ENCODE measurements around the gene PDE11A. TPM values are rescaled to one million over a fixed set of nuclear protein-coding genes. Genes with fewer than 3 reads are reported as not detected.

Gene PDE11A
- total RNA-seq, 1 experiment from 2014 or later: 0.13 TPM

GRCh38 chr2:177612659-177613058 lies 459.9 kb downstream of the PDE11A start:
- H2BK20ac ChIP-seq (ENCODE audit: low read depth, low read length, poor library complexity, severe bottlenecking): no peak overlapping the region
- H4K5ac ChIP-seq (ENCODE audit: insufficient read length, low read depth, low read length): no peak overlapping the region
- DNase-seq: no peak
- no peak overlapping the region for H3K27ac ChIP-seq (ENCODE audit: insufficient read length, low read depth, low read length)
- no peaks in the 10 kb centered on the region for H3K79me1 ChIP-seq (ENCODE audit: insufficient read depth, low read depth, low read length, poor library complexity, severe bottlenecking)
- H3K23me2 ChIP-seq (ENCODE audit: insufficient read length, low read depth, low read length, poor library complexity, severe bottlenecking): no peaks in the 10 kb centered on the region
- no peak overlapping the region for H2BK12ac ChIP-seq (ENCODE audit: insufficient read length, low read depth, low read length)
- H3K9ac ChIP-seq (ENCODE audit: extremely low read depth, insufficient read length, low read length): no peak overlapping the region
- Mint-ChIP-seq H3K27ac (no peak overlapping the region), H3K4me1 (peaks cover 18 to 27% of the 10 kb centered on the region in 2 experiments), H3K36me3 (ENCODE audit: insufficient read depth in 1 of 3, low read depth in 3 of 3) (no peaks in the 10 kb centered on the region), H3K4me3 (no peak overlapping the region), H3K9me3 (peaks cover 0 to 4% of the 10 kb centered on the region in 2 experiments; a peak in 1 of 5 replicates), H3K27me3 (ENCODE audit: low read depth) (no peaks in the 10 kb centered on the region)
- H3T11ph ChIP-seq (ENCODE audit: low read length): no peak overlapping the region
- H2BK15ac ChIP-seq (ENCODE audit: low read depth, low read length): no peak overlapping the region
- H3K4me1 ChIP-seq (ENCODE audit: insufficient read depth, low read length): no peaks in the 10 kb centered on the region
- no peaks in the 10 kb centered on the region for H3K9me3 ChIP-seq (ENCODE audit: control insufficient read depth, low read depth, low read length)
- no peak overlapping the region for H3K14ac ChIP-seq (ENCODE audit: insufficient read depth, low read length)
- H3K56ac ChIP-seq (ENCODE audit: insufficient read length, low read depth, low read length): no peak overlapping the region
- no peak overlapping the region for H2BK120ac ChIP-seq (ENCODE audit: low read depth, low read length, poor library complexity, severe bottlenecking)
- H4K8ac ChIP-seq (replicated peaks; ENCODE audit: insufficient read length, low read depth, low read length): no peak overlapping the region
- H3K4ac ChIP-seq (ENCODE audit: low read depth, low read length): no peak overlapping the region
- H3K79me2 ChIP-seq (ENCODE audit: insufficient read depth, low read length): no peaks in the 10 kb centered on the region
- no peak overlapping the region for H4K91ac ChIP-seq (ENCODE audit: insufficient read length, low read depth, low read length)
- H3K23ac ChIP-seq (ENCODE audit: insufficient read length, low read depth, low read length): no peak overlapping the region
- no peak overlapping the region for H2BK5ac ChIP-seq (ENCODE audit: insufficient read length, low read length)
- H3K27me3 ChIP-seq (ENCODE audit: insufficient read depth, low read length): no peaks in the 10 kb centered on the region
- WGBS (ENCODE audit: extremely low coverage, insufficient read length, low lambda C conversion rate): no CpG with 5 or more reads among the region's 4 CpGs
- no peak overlapping the region for H2AFZ ChIP-seq (ENCODE audit: low read length)
- H3K4me2 ChIP-seq (ENCODE audit: insufficient read depth, insufficient read length, low read length): no peak overlapping the region
- no peaks in the 10 kb centered on the region for H4K20me1 ChIP-seq (ENCODE audit: control insufficient read depth, insufficient read depth, insufficient read length)
- H2AK5ac ChIP-seq (ENCODE audit: insufficient read length, low read length): no peak overlapping the region
- no peak overlapping the region for H3K18ac ChIP-seq (ENCODE audit: insufficient read length, low read depth, low read length)
- no peak for TF ChIP-seq CTCF (conservative IDR thresholded peaks at IDR 0.05)
